NT2/D1 (cell line): ENCODE data around the gene AIMP1.

Source experiments
- DNase-seq: peaks from one replicate; pipeline ENCODE4 v3.0.0-alpha.2; 2011; ENCODE audit warnings: low read depth, low spot score
- H3K27me3 ChIP-seq: 2 replicates; pipeline ENCODE4 v1.6.0; 2011; ENCODE audit warnings: mild to moderate bottlenecking; ENCODE audit not compliant: insufficient read length, insufficient read depth
- H3K36me3 ChIP-seq: 2 replicates; pipeline ENCODE4 v1.6.1; 2011; ENCODE audit warnings: mild to moderate bottlenecking, low read length, mixed read lengths; ENCODE audit not compliant: insufficient read depth, insufficient read length
- H3K4me1 ChIP-seq: 2 replicates; pipeline ENCODE4 v1.5.1; 2011; ENCODE audit not compliant: insufficient read depth, insufficient read length
- H3K4me3 ChIP-seq: 2 replicates; pipeline ENCODE4 v1.5.1; 2011; ENCODE audit warnings: low read depth; ENCODE audit not compliant: insufficient read length
- H3K9ac ChIP-seq: 2 replicates; pipeline ENCODE4 v1.6.0; 2011; ENCODE audit warnings: low read depth; ENCODE audit not compliant: insufficient read length
- H3K9me3 ChIP-seq: 2 replicates; pipeline ENCODE4 v1.5.1; 2011; ENCODE audit warnings: mild to moderate bottlenecking, low read length; ENCODE audit not compliant: insufficient read depth
- SUZ12 ChIP-seq: IDR thresholded peaks from 2 replicates; pipeline ENCODE4 v1.6.1; 2011; ENCODE audit not compliant: insufficient read length, insufficient read depth; ENCODE audit errors: extremely low read depth
- YY1 ChIP-seq: IDR thresholded peaks from 2 replicates; pipeline ENCODE4 v1.6.1; 2011; ENCODE audit not compliant: insufficient read length, insufficient read depth
- ZNF274 ChIP-seq: IDR thresholded peaks from 2 replicates; pipeline ENCODE4 v1.6.1; 2011; ENCODE audit warnings: mild to moderate bottlenecking, low read depth, low read length

AIMP1 gene

DNA sequence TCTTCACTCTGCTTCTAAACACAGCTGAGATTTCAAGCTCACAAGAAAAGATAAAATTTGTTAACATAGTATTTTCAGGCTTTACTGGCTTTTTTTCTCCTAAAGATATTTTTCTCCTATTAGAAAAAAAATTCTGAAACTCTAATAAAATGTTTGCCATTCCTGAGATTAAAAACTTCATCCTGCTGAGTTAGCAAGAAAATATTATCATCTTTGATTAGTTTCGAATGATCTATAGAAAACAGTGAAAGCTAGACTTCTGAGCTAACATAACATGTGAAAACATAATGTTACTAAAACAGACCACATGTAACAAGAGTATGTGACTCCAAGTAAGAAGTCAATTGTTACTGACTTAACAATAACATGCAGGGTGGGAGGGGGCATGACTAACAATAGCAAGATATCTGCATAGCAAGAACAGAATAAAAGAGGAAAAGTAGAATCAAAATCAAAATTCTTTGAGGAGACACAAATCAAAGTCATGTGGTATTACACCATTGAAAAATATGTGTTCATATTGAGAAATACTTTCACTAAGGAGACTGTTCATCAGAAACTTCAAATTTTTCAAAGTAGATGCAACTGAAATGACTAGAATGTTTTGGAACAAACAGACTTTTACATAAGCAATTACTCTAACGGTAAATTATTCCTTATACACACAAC is 14.8 kb upstream of the AIMP1 start:
- TF ChIP-seq YY1 = no peak
- no peak for TF ChIP-seq SUZ12
- no peak for TF ChIP-seq ZNF274
- no peak for DNase-seq
- no peaks in the 10 kb centered on the region for H3K27me3 ChIP-seq
- peaks cover 17% of the 10 kb centered on the region for H3K36me3 ChIP-seq
- H3K4me1 ChIP-seq = no peaks in the 10 kb centered on the region
- no peak overlapping the region for H3K4me3 ChIP-seq
- no peak overlapping the region for H3K9ac ChIP-seq
- H3K9me3 ChIP-seq = no peaks in the 10 kb centered on the region

DNA sequence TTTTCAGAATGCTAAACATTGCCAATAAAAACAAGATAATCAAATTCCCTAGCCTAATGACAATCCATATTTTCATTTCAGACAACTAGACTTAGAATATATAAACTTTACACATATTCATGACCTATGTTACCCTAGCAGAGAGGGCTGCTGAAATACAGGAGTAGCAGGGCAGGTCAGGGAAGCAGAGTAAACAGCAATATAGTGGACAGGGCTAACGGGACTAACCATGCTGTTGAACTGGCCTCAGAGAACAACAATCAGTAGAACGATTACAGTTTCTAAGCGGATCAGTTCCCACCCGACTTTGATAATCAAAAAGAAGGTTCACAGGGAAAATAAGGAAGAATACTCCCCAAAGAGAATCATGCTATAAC is 14.3 kb upstream of the AIMP1 start:
- Histone ChIP-seq H3K9me3 (no peaks in the 10 kb centered on the region), H3K36me3 (peaks cover 20% of the 10 kb centered on the region), H3K27me3 (no peaks in the 10 kb centered on the region), H3K4me1 (no peaks in the 10 kb centered on the region), H3K4me3 (no peak overlapping the region), H3K9ac (no peak overlapping the region)
- DNase-seq = no peak
- no peak for TF ChIP-seq ZNF274
- TF ChIP-seq SUZ12 = no peak
- TF ChIP-seq YY1 = no peak

DNA sequence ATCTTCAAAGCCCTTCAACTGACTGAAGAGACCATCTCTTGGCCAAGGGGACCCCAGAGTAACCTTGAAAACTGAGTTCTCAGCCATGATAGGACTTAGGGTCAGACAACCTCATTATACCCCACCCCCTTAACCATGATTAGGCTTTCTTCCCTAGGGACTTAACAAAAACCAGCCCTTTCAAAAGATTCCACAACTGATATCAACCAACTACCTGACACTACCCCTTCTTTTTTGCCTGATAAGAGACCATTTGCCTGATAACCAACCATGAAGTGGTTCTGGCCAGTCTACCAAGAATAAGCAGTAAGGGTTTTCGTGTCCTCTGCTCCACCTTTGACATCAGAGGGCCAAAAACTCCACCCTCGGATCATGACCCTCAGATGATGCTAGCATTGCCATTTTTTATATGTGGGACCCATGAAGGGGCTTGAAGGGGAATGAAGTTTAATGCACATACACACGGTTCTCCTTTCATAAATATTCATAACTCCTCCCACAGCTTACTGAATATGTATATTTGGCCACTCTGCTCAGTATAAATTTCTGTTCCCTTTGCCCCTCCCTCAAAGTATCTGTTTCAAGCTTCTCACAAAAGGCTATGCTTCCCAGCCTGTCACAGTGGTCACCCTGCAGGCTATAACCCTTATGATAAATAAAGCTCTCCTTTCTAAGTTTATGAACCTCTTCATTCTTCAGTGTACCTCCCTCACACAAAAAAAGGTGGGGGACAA is 12.6 kb upstream of the AIMP1 start:
- Histone ChIP-seq H3K27me3 (no peaks in the 10 kb centered on the region), H3K4me1 (no peaks in the 10 kb centered on the region), H3K9ac (no peak overlapping the region), H3K36me3 (peaks cover 31% of the 10 kb centered on the region), H3K4me3 (no peak overlapping the region), H3K9me3 (no peaks in the 10 kb centered on the region)
- no peak for DNase-seq
- TF ChIP-seq YY1 (no peak), SUZ12 (no peak), ZNF274 (no peak)

GRCh38 chr4:106304632-106305031 is 11.7 kb upstream of the AIMP1 start:
- TF ChIP-seq YY1 (no peak), ZNF274 (no peak), SUZ12 (no peak)
- Histone ChIP-seq H3K9ac (no peak overlapping the region), H3K36me3 (peaks cover 32% of the 10 kb centered on the region), H3K4me3 (no peak overlapping the region), H3K27me3 (no peaks in the 10 kb centered on the region), H3K4me1 (no peaks in the 10 kb centered on the region), H3K9me3 (no peaks in the 10 kb centered on the region)
- DNase-seq = no peak

DNA sequence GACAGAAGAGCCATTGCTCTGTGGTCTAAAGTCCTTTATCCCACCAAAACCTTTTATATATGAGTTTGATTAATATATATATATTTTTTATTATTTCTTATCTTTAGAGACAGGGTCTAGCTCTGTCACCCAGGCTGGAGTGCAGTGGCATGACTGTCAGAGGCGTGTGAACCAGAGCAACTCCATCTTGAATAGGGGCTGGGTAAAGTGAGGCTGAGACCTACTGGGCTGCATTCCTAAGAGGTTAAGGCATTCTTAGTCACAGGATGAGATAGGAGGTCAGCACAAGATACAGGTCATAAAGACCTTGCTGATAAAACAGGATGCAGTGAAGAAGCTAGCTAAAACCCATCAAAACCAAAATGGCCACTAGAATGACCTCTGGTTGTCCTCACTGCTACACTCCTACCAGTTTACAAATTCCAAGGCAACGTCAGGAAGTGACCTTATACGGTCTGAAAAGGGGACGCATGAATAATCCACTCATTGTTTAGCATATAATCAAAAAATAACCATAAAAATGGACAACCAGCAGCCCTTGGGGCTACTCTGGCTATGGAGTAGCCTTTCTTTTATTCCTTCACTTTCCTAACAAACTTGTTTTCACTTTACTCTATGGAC is 10.8 kb upstream of the AIMP1 start:
- no peak for TF ChIP-seq SUZ12
- no peak for TF ChIP-seq YY1
- no peak for TF ChIP-seq ZNF274
- Histone ChIP-seq H3K27me3 (no peaks in the 10 kb centered on the region), H3K36me3 (peaks cover 25% of the 10 kb centered on the region), H3K9me3 (no peaks in the 10 kb centered on the region), H3K4me1 (no peaks in the 10 kb centered on the region), H3K4me3 (no peak overlapping the region), H3K9ac (no peak overlapping the region)
- DNase-seq = no peak

DNA sequence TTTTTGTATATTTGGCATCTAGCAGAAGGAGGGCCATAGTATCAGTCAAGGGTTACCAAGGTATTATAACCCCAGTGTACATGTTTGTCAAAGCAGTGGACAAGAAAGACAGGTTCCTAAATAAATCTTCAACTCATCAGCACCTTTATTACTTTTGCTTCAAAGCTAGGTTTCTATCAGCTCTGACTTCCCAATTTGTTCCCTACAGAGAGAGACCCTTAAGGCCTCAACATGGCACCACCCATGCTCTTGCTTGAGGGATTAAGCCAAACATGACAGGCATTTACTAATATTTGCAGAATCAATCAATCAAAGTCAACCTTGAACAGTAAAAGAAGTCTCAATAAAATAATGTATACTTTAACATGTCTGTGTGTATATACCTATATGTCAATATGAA is 9.8 kb upstream of the AIMP1 start:
- Histone ChIP-seq H3K36me3 (peaks cover 20% of the 10 kb centered on the region), H3K4me1 (no peaks in the 10 kb centered on the region), H3K9ac (no peak overlapping the region), H3K9me3 (no peaks in the 10 kb centered on the region), H3K4me3 (no peak overlapping the region), H3K27me3 (no peaks in the 10 kb centered on the region)
- TF ChIP-seq SUZ12 (no peak), ZNF274 (no peak), YY1 (no peak)
- DNase-seq = no peak

- Histone ChIP-seq H3K9me3 (no peaks in the 10 kb centered on the region), H3K4me1 (no peaks in the 10 kb centered on the region), H3K36me3 (peaks cover 11% of the 10 kb centered on the region), H3K4me3 (no peak overlapping the region), H3K27me3 (no peaks in the 10 kb centered on the region), H3K9ac (no peak overlapping the region)
- TF ChIP-seq YY1 (no peak), SUZ12 (no peak), ZNF274 (no peak)
- no peak for DNase-seq
Observed at GRCh38 chr4:106312377-106312776, 4.0 kb upstream of the AIMP1 start.
